Hepatocyte (in vitro differentiated cells): ENCODE results near the gene SPDEF.

Experiments used
- EZH2 ChIP-seq: fragments of 200-600 bp; sonication (generic); IDR thresholded peaks from 2 replicates; pipeline ENCODE4 v1.6.1; 2016; ENCODE audit warnings: antibody characterized with exemption, mild to moderate bottlenecking, borderline replicate concordance
- TF ChIP-seq, protein P1 (sequence below): fragments of 200-600 bp; sonication (generic); IDR thresholded peaks from 2 replicates; pipeline ENCODE4 v1.5.1; 2016; ENCODE audit warnings: antibody characterized with exemption, mild to moderate bottlenecking; ENCODE audit not compliant: poor library complexity

DNA sequence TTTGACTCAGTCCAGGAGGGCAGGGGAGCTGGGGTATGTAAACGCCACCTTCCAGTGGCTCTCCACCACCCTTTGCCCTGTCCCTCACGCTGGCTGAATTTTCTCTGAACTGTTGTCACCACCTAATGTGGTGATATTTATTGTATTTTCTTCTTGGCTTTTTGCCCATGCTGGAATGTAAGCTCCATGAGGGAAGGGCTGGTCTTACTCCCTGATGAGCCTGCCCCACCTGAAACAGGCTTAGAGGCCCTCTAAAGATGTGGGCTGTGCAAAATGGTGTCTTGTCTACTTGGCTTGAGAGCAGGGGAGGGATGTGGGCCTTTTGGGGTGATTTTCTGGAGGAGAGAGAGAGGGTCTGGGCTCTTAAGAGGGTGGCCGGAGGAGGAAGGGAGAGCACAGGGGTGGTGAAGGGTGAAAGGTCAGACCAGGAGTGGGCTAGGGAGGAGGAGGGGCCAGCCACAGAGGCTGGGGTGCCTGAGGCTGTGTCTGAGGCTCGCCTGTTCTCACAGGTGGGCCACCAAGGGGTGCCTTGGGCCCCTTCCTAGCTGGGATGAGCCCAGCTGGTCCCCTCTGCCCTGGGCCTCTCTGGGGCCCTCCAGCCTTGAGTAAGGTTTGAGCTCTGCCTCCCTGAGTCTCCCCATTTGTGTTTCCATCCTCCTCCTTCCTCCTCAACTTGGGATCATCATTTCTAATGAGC, 37.3 kb downstream of the SPDEF start:
- TF ChIP-seq EZH2 = no peak
- TF ChIP-seq, protein P1, sequence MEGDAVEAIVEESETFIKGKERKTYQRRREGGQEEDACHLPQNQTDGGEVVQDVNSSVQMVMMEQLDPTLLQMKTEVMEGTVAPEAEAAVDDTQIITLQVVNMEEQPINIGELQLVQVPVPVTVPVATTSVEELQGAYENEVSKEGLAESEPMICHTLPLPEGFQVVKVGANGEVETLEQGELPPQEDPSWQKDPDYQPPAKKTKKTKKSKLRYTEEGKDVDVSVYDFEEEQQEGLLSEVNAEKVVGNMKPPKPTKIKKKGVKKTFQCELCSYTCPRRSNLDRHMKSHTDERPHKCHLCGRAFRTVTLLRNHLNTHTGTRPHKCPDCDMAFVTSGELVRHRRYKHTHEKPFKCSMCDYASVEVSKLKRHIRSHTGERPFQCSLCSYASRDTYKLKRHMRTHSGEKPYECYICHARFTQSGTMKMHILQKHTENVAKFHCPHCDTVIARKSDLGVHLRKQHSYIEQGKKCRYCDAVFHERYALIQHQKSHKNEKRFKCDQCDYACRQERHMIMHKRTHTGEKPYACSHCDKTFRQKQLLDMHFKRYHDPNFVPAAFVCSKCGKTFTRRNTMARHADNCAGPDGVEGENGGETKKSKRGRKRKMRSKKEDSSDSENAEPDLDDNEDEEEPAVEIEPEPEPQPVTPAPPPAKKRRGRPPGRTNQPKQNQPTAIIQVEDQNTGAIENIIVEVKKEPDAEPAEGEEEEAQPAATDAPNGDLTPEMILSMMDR = no peak
